CD14-positive monocyte (primary cell): ENCODE results near the gene MYLK2. TPM values are rescaled to one million over a fixed set of nuclear protein-coding genes. Genes with fewer than 3 reads are reported as not detected.

ENCODE experiments used
- DNase-seq, 3 donors: peaks; one replicate each; pipeline ENCODE4 v3.0.0-alpha.2; 2011 to 2022
- H2AFZ ChIP-seq: 2 replicates; pipeline ENCODE4 v1.6.0; 2012; ENCODE audit warnings: mild to moderate bottlenecking, low read depth, low read length, inconsistent platforms; ENCODE audit not compliant: insufficient read depth, poor library complexity, severe bottlenecking
- H3K27ac ChIP-seq, 2 donors: 1 replicate in 1 of 2; 2 replicates in 1 of 2; pipeline ENCODE4 v1.5.1; 2012 to 2013; ENCODE audit warnings: low read length in 2 of 2, control low read depth in 1 of 2, inconsistent platforms in 1 of 2, low read depth in 1 of 2, mild to moderate bottlenecking in 1 of 2
- H3K27me3 ChIP-seq, 2 donors: one replicate each; pipeline versions ENCODE4 v1.6.0 to v1.6.1; 2011 to 2013; ENCODE audit warnings: low read length in 2 of 2; ENCODE audit not compliant: control insufficient read depth in 2 of 2, insufficient read depth in 2 of 2
- H3K36me3 ChIP-seq, 2 donors: replicated peaks in 1 of 2; 1 replicate in 1 of 2; 2 replicates in 1 of 2; pipeline versions ENCODE4 v1.5.1 to v1.6.1; 2012 to 2013; ENCODE audit warnings: low read length in 2 of 2, control low read depth in 1 of 2, inconsistent platforms in 1 of 2, mild to moderate bottlenecking in 1 of 2; ENCODE audit not compliant: insufficient read depth in 2 of 2, control insufficient read depth in 1 of 2
- H3K4me1 ChIP-seq, 2 donors: 1 replicate in 1 of 2; 2 replicates in 1 of 2; pipeline versions ENCODE4 v1.5.1 to v1.6.1; 2012 to 2013; ENCODE audit warnings: low read length in 2 of 2, control low read depth in 1 of 2, inconsistent platforms in 1 of 2, mild to moderate bottlenecking in 1 of 2, moderate library complexity in 1 of 2; ENCODE audit not compliant: insufficient read depth in 2 of 2, control insufficient read depth in 1 of 2
- H3K4me2 ChIP-seq: replicated peaks from 2 replicates; pipeline ENCODE3; 2012; ENCODE audit warnings: low read length, moderate library complexity, mild to moderate bottlenecking; ENCODE audit not compliant: poor library complexity, severe bottlenecking; ENCODE audit errors: extremely low read depth
- H3K4me3 ChIP-seq, 3 experiments: fragments of 200-600 bp in 1 of 3; sonication (generic) in 1 of 3; replicated peaks in 1 of 3; 1 replicate in 2 of 3; 2 replicates in 1 of 3; pipeline ENCODE4 v1.5.1; 2011 to 2013; ENCODE audit warnings: low read length in 3 of 3, mild to moderate bottlenecking in 3 of 3, control low read depth in 2 of 3, low read depth in 2 of 3, inconsistent platforms in 1 of 3, moderate library complexity in 1 of 3
- H3K79me2 ChIP-seq: 2 replicates; pipeline ENCODE4 v1.6.0; 2012; ENCODE audit warnings: mild to moderate bottlenecking, control low read depth, inconsistent platforms, low read length, moderate library complexity; ENCODE audit not compliant: insufficient read depth
- H3K9ac ChIP-seq: 2 replicates; pipeline ENCODE4 v1.6.0; 2017; ENCODE audit warnings: low read length, mild to moderate bottlenecking; ENCODE audit not compliant: insufficient read depth, poor library complexity, severe bottlenecking
- H3K9me3 ChIP-seq, 2 donors: replicated peaks in 1 of 2; 1 replicate in 1 of 2; 2 replicates in 1 of 2; pipeline versions ENCODE4 v1.5.1 to v1.6.1; 2012 to 2013; ENCODE audit warnings: low read length in 2 of 2, control low read depth in 1 of 2; ENCODE audit not compliant: control insufficient read depth in 1 of 2, insufficient read depth in 1 of 2
- H4K20me1 ChIP-seq: 2 replicates; pipeline ENCODE4 v1.6.0; 2012; ENCODE audit warnings: mild to moderate bottlenecking, low read length, control low read depth, moderate library complexity; ENCODE audit not compliant: insufficient read depth
- H3K27ac Mint-ChIP-seq, 7 donors: one replicate each; pipeline ENCODE4 v1.8.0; 2020; ENCODE audit warnings: mild to moderate bottlenecking in 7 of 7, mixed read lengths in 7 of 7, moderate library complexity in 6 of 7, inconsistent platforms in 2 of 7
- H3K27me3 Mint-ChIP-seq, 3 donors: one replicate each; pipeline ENCODE4 v1.8.0; 2021 to 2022; ENCODE audit warnings: low read depth in 3 of 3, mild to moderate bottlenecking in 3 of 3, mixed read lengths in 3 of 3, moderate library complexity in 3 of 3, inconsistent platforms in 1 of 3
- H3K36me3 Mint-ChIP-seq, 2 donors: one replicate each; pipeline ENCODE4 v1.8.0; 2020; ENCODE audit warnings: mixed read lengths in 2 of 2, inconsistent platforms in 1 of 2, mild to moderate bottlenecking in 1 of 2
- H3K4me1 Mint-ChIP-seq: one replicate; pipeline ENCODE4 v1.8.0; 2020; ENCODE audit warnings: mild to moderate bottlenecking, mixed read lengths
- H3K4me3 Mint-ChIP-seq, 2 donors: one replicate each; pipeline ENCODE4 v1.8.0; 2020; ENCODE audit warnings: mild to moderate bottlenecking in 2 of 2, mixed read lengths in 2 of 2, moderate library complexity in 1 of 2
- H3K9me3 Mint-ChIP-seq, 7 donors: one replicate each; pipeline ENCODE4 v1.8.0; 2020 to 2022; ENCODE audit warnings: mixed read lengths in 7 of 7, mild to moderate bottlenecking in 6 of 7, moderate library complexity in 6 of 7, inconsistent platforms in 2 of 7
- WGBS: methylation state at CpG from one replicate; pipeline ENCODE4 v1.1.5; 2013; ENCODE audit warnings: missing lambda C conversion rate; ENCODE audit not compliant: insufficient coverage; 5-methylcytosine and 5-hydroxymethylcytosine counted together
- intact Hi-C, 2 donors: fragments of 100-400 bp; cut with micrococcal nuclease; formaldehyde crosslinking; loops; one replicate each; pipeline versions ENCODE4 v1.15.0 to v1.15.1; 2023
- polyA plus RNA-seq, 3 donors: library from polyadenylated mRNA; depleted of rRNA in 1 of 3; unstranded in 2 of 3; stranded (reverse) in 1 of 3; fragments of 300-500 nt in 2 of 3; fragments of >200 nt in 1 of 3; fragmentation: Illumina TruSeq in 2 of 3; gene quantifications; 1 replicate in 2 of 3; 2 replicates in 1 of 3; pipeline ENCODE4 v1.2.3, GENCODE V29; 2012 to 2021
- TF ChIP-seq, protein P1 (sequence below): fragments of 200-600 bp; IDR thresholded peaks from one replicate; pipeline ENCODE4 v1.8.0; 2022; ENCODE audit warnings: antibody characterized with exemption, mild to moderate bottlenecking

MYLK2 gene
- polyA plus RNA-seq, 3 donors, result not detected

GRCh38 chr20:31803552-31804291 lies 15.4 kb upstream of the MYLK2 start:
- Mint-ChIP-seq H3K36me3 (peaks cover 60 to 89% of the 10 kb centered on the region in 2 donors), H3K9me3 (no peaks in the 10 kb centered on the region), H3K4me3 (no peak overlapping the region), H3K27ac (peak overlapping the region in 1 of 7 donors; percentile 0), H3K4me1 (peaks cover 6% of the 10 kb centered on the region), H3K27me3 (peaks cover 0 to 2% (median 1%) of the 10 kb centered on the region in 3 donors)
- no peaks in the 10 kb centered on the region for H3K4me1 ChIP-seq
- H4K20me1 ChIP-seq, result no peaks in the 10 kb centered on the region
- DNase-seq, result no peak
- H3K79me2 ChIP-seq, result no peaks in the 10 kb centered on the region
- H3K9me3 ChIP-seq, result no peaks in the 10 kb centered on the region
- no peak overlapping the region for H3K27ac ChIP-seq
- 76% methylated on average over 6 of the region's 7 CpGs for WGBS
- H3K4me3 ChIP-seq, result no peak overlapping the region
- H3K4me2 ChIP-seq, result no peak overlapping the region
- H3K36me3 ChIP-seq, result peaks cover 45 to 89% of the 10 kb centered on the region in 2 donors
- TF ChIP-seq, protein P1, sequence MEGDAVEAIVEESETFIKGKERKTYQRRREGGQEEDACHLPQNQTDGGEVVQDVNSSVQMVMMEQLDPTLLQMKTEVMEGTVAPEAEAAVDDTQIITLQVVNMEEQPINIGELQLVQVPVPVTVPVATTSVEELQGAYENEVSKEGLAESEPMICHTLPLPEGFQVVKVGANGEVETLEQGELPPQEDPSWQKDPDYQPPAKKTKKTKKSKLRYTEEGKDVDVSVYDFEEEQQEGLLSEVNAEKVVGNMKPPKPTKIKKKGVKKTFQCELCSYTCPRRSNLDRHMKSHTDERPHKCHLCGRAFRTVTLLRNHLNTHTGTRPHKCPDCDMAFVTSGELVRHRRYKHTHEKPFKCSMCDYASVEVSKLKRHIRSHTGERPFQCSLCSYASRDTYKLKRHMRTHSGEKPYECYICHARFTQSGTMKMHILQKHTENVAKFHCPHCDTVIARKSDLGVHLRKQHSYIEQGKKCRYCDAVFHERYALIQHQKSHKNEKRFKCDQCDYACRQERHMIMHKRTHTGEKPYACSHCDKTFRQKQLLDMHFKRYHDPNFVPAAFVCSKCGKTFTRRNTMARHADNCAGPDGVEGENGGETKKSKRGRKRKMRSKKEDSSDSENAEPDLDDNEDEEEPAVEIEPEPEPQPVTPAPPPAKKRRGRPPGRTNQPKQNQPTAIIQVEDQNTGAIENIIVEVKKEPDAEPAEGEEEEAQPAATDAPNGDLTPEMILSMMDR, result no peak
- no peak overlapping the region for H2AFZ ChIP-seq
- H3K9ac ChIP-seq, result no peak overlapping the region
- intact Hi-C loops, result no loop called here
- H3K27me3 ChIP-seq, result no peaks in the 10 kb centered on the region

- H2AFZ ChIP-seq, result no peak overlapping the region
- DNase-seq, result no peak
- peaks cover 1 to 2% (median 1%) of the 10 kb centered on the region in 3 donors for H3K27me3 Mint-ChIP-seq
- peaks cover 16 to 63% of the 10 kb centered on the region in 2 donors for H3K36me3 ChIP-seq
- no peaks in the 10 kb centered on the region for H3K9me3 Mint-ChIP-seq
- H3K27me3 ChIP-seq, result no peaks in the 10 kb centered on the region
- H3K4me3 Mint-ChIP-seq, result no peak overlapping the region
- H3K9ac ChIP-seq, result no peak overlapping the region
- peaks cover 18% of the 10 kb centered on the region for H3K4me1 Mint-ChIP-seq
- H3K9me3 ChIP-seq, result no peaks in the 10 kb centered on the region
- no peaks in the 10 kb centered on the region for H3K79me2 ChIP-seq
- no peak overlapping the region for H3K27ac ChIP-seq
- no peaks in the 10 kb centered on the region for H4K20me1 ChIP-seq
- H3K4me2 ChIP-seq, result no peak overlapping the region
- peaks cover 50 to 68% of the 10 kb centered on the region in 2 donors for H3K36me3 Mint-ChIP-seq
- peak overlapping the region in 2 of 7 donors; percentile 71 to 75 for H3K27ac Mint-ChIP-seq
- TF ChIP-seq, protein P1, result no peak
- 42% methylated on average over 6 of the region's 8 CpGs for WGBS
- intact Hi-C loops, result no loop called here
- no peak overlapping the region for H3K4me3 ChIP-seq
- H3K4me1 ChIP-seq, result peaks cover 7 to 10% of the 10 kb centered on the region in 2 donors
Measured at GRCh38 chr20:31806564-31807355, 12.4 kb upstream of the MYLK2 start.
